Fibroblast of skin of right biceps (primary cell): ENCODE measurements around the gene TMPRSS7.
"Not testable (repeated sequence)": the region's sequence is repeated elsewhere in the genome, so short reads cannot be mapped to it uniquely, and the experiment has no call there.

Source experiments
- DNase-seq: peaks from one replicate; pipeline ENCODE4 v3.0.0-alpha.2; 2013

TMPRSS7 gene

GRCh38 chr3:112013058-112013783 lies 21.3 kb upstream of the TMPRSS7 start:
- DNase-seq, result peak; percentile 72

DNA sequence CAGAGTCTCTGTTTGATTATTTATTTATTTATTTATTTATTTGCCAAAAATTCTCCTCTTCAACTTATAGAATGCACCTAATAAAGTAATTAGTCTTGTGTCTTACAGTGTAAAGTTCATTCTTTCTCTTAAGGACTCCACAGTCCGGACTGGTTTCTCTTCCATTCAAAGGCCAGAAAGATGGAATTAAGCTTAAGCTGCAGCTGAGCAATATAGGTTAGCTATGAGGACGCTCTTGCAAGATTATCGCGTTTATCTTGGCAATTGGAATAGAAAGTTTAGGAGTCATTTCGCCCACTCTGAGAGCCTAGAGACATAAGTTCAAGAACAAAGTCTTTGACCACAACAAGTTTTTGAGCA lies 20.8 kb upstream of the TMPRSS7 start:
- DNase-seq, result no peak

- DNase-seq, result no peak
These were observed 17.4 kb upstream of the TMPRSS7 start for GRCh38 chr3:112017091-112017490.

- no peak for DNase-seq
These were observed 15.8 kb upstream of the TMPRSS7 start for GRCh38 chr3:112018712-112019111.

GRCh38 chr3:112019716-112020115 lies 14.8 kb upstream of the TMPRSS7 start:
- no peak for DNase-seq

- DNase-seq, result no peak
These were observed 13.9 kb upstream of the TMPRSS7 start for GRCh38 chr3:112020674-112021085.

- no peak for DNase-seq
These were observed 7.4 kb upstream of the TMPRSS7 start for GRCh38 chr3:112027142-112027541.

GRCh38 chr3:112027826-112028225 lies 6.7 kb upstream of the TMPRSS7 start:
- no peak for DNase-seq

DNA sequence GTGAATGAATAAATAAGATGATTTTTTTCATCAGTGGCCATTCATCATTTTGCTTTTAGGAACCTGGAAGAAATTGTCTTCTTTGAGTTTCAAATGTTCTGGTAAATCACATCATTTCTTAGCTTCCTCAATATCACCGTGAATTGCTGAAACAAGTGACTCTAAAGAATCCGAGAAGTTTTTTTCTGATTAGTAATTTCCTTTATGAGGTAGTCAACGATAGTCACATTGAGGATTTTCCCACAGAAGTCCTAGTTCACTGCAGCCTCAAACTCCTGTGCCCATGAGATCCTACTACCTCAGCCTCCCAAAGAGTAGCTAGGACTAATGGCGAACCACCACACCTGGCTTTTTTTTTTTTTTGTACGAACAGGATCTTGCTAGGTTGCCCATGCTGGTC lies 3.6 kb upstream of the TMPRSS7 start:
- DNase-seq, result peak; percentile 18

GRCh38 chr3:112032098-112032731 lies 2.3 kb upstream of the TMPRSS7 start:
- DNase-seq, result no peak

GRCh38 chr3:112035241-112035640 lies 705 bp downstream of the TMPRSS7 start:
- no peak for DNase-seq

GRCh38 chr3:112037194-112037593 lies 2.7 kb downstream of the TMPRSS7 start:
- DNase-seq, result not testable (repeated sequence)

DNA sequence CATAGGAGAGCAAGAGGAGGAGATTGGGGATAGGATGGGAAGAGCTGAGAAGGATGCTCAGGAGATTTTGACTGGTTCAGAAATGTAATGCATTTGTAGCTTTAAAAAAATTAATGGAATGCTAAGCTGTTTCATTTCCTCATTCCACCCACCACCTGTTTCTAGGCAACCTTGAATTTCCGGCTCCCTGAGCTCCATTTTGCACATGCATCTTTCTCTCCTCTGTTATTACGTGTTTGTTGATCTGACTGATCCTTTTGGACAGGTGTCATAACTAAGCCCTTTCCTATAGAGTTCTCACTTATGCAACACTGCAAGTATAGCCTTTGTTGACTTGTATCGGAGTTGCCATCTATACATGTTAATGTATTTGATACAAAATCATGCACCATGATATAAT lies 4.3 kb downstream of the TMPRSS7 start:
- DNase-seq, result peak; percentile 23

DNA sequence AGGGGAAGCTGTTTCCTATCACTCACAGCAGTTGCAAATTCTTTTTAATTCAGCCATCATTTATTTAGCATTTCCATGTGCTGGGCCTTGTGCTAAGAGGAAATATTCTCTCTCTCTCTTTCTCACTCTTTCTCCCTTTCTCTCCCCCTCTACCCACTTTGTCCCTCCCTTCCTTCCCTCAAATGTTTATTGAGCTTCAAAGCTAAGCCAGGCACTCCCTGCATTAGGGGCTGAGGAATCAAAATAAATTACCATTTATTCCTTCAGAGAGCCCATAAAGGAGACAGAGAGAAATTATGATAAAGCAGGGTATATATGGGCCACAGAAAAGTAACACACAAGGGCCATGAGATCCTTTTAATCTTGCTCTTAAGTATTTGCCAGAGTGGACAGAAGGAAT lies 6.8 kb downstream of the TMPRSS7 start:
- DNase-seq, result no peak

DNA sequence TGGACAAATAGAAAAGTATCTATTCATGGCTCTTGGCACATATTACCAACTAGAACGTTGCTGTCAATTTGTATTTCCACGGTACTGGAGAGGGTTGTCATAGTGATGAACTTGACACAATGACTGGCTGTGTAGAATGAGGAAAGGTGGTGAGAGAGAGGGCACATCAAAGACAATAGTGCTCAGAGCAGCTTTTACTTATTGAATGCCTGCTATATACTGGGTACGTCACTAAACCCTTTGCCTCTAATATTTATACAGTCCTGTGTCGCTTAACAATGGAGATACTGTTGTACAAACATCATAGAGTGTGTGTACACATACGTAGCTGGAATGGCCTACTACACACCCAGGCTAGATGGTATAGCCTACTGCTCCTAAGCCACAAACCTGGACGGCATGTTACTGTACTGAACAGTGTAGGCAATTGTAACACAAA lies 8.3 kb downstream of the TMPRSS7 start:
- DNase-seq, result no peak

GRCh38 chr3:112043621-112044201 lies 9.2 kb downstream of the TMPRSS7 start:
- peak; percentile 77 for DNase-seq

DNA sequence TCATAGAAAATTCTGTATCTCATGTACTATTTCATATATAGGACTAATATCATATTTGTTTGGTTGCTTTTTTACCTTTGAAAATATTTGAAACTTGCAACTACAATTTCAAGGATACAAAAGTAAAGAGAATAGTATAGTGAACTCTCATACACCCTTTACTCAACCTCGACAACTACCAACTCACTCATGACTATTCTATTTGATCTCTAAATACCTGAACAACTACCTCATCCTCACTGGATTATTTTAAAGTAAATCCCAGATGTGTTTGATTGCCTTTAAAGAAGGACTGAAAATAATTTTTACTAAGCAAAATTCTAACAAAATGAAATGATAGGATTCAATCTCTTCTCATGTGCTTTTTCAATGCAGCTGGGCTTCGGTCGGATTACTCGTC lies 12.1 kb downstream of the TMPRSS7 start:
- DNase-seq, result peak; percentile 20

DNA sequence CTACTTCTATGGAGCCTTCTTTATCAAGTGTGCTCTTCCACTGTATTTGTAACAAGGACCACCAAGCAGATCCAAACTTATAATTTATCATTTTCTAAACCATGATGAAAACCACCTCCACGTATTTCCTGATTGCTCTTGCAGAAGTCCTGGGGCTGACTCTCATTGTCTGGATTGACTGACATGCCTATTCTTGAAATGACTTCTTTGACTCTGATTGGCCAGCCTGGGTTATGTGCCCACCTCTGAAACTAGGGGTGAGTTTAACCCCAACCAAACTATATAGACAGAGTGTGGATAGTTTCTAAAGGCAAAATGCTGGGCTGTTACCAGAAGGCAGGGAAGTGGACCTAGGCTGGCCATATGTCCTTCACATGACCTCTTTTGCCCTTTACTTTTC lies 12.7 kb downstream of the TMPRSS7 start:
- DNase-seq, result no peak

GRCh38 chr3:112048911-112049310 lies 14.4 kb downstream of the TMPRSS7 start:
- DNase-seq, result no peak

GRCh38 chr3:112053229-112053628 lies 18.7 kb downstream of the TMPRSS7 start:
- DNase-seq, result no peak

GRCh38 chr3:112056451-112056929 lies 22.0 kb downstream of the TMPRSS7 start:
- peak; percentile 86 for DNase-seq

DNA sequence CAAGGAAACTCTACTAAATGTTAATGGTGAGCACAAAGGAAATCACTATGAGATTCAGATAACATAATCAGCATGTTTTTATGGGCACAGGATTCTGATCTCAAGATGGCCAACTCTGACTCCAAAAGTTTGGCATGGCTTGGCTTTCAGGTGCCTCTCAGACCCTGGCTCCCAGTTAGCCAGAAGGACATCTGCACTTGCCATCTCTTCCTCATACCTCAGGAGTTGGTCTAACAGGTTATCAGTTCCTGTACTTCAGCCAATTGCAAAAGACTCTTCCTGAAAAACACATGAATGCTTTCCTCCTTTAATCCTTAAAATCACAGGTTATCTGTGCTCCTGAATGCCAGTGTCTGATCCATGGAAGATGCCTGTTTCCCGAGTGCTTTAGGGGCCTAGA lies 25.0 kb downstream of the TMPRSS7 start:
- no peak for DNase-seq

DNA sequence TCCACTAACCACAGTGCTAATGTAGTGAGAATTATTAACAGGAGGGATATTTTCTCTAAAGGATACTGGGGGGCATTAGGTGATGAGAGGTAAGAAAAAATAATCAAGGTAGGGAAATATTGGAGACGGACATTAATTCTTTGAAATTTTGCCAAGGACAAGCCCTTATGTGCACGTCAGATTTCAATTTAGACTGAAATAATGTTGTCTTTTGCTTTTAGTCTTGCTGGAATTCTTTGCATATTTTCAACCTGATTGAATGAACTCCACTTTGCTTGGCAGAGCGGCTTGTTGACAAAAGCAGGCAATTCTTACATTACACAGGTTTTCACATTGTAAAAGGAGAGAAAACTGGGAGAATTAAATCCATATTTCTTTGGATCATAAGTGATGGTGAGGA lies 26.6 kb downstream of the TMPRSS7 start:
- peak; percentile 65 for DNase-seq

- not testable (repeated sequence) for DNase-seq
These were observed 38.0 kb downstream of the TMPRSS7 start for GRCh38 chr3:112072387-112073060.
